Measurements from ENCODE around the gene VAV1. TPM values are rescaled to one million over a fixed set of nuclear protein-coding genes. Genes with fewer than 3 reads are reported as not detected.
"Not testable (repeated sequence)": the region's sequence is repeated elsewhere in the genome, so short reads cannot be mapped to it uniquely, and the experiment has no call there.

VAV1 gene
- total RNA-seq, 1 donor from 2014 or later: not detected

DNA sequence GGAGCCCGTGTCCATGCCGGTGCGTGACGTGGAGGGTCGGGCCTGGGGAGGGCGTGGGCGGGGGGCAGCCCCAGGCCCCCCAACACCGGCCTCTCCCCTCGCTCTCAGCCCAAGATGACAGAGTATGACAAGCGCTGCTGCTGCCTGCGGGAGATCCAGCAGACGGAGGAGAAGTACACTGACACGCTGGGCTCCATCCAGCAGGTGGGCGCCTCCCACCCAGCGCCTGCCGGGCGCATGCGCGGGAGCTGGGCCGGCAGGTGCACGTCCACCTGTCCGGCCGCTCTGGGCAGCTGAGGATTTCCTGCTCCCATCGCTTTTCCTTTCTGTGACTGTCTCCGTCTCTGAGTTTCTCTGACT is 49.8 kb downstream of the VAV1 start:
- Mint-ChIP-seq H3K4me3 (ENCODE audit: low read depth) (no peak overlapping the region), H3K36me3 (ENCODE audit: insufficient read depth) (peaks cover 4% of the 10 kb centered on the region), H3K27me3 (peaks cover 3% of the 10 kb centered on the region), H3K4me1 (ENCODE audit: low read depth) (no peaks in the 10 kb centered on the region), H3K27ac (no peak overlapping the region), H3K9me3 (ENCODE audit: low read depth) (peaks cover 15% of the 10 kb centered on the region)
- DNase-seq (ENCODE audit: low spot score, unreplicated experiment): no peak
- TF ChIP-seq CTCF (IDR thresholded peaks at IDR 0.05; ENCODE audit: unreplicated experiment): no peak

- DNase-seq (ENCODE audit: low spot score, unreplicated experiment): no peak
- no peak overlapping the region for H3K27ac Mint-ChIP-seq
- peaks cover 2% of the 10 kb centered on the region for H3K36me3 Mint-ChIP-seq (ENCODE audit: insufficient read depth)
- peaks cover 3% of the 10 kb centered on the region for H3K27me3 Mint-ChIP-seq
- H3K9me3 Mint-ChIP-seq (ENCODE audit: low read depth): peaks cover 9% of the 10 kb centered on the region
- TF ChIP-seq CTCF (IDR thresholded peaks at IDR 0.05; ENCODE audit: unreplicated experiment): no peak
- H3K4me1 Mint-ChIP-seq (ENCODE audit: low read depth): no peaks in the 10 kb centered on the region
- no peak overlapping the region for H3K4me3 Mint-ChIP-seq (ENCODE audit: low read depth)
Measured at GRCh38 chr19:6825076-6825774, 52.7 kb downstream of the VAV1 start.

DNA sequence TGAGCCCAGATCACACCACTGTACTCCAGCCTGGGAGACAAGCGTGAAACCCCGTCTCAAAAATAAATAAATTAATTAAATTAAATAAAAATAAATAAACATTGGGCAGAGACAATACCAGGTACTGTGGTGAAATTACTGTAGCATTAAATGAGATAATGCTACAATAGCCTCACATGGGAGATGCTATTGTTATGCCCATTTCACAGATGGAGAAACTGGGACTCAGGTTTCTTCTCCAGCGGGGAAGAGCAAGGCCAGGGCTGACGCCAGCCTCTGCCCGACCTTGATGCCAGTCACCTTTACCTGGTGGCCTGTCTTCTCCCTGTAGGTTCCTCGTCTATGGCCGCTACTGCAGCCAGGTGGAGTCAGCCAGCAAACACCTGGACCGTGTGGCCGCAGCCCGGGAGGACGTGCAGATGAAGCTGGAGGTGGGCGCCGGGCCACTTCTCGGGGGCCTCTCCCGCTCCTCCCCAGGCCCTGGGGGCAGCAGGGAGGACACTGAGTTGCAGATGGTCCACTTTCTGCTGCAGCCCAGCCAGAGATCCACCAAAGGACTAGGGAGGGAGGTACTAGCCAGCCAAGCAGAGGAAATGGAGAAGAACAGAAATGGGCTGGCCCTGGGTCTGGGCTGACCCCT is 53.9 kb downstream of the VAV1 start:
- DNase-seq (ENCODE audit: low spot score, unreplicated experiment): no peak
- Mint-ChIP-seq H3K27me3 (peaks cover 5% of the 10 kb centered on the region), H3K9me3 (ENCODE audit: low read depth) (peaks cover 4% of the 10 kb centered on the region), H3K4me3 (ENCODE audit: low read depth) (no peak overlapping the region), H3K36me3 (ENCODE audit: insufficient read depth) (no peaks in the 10 kb centered on the region), H3K27ac (no peak overlapping the region), H3K4me1 (ENCODE audit: low read depth) (no peaks in the 10 kb centered on the region)
- no peak for TF ChIP-seq CTCF (IDR thresholded peaks at IDR 0.05; ENCODE audit: unreplicated experiment)

DNA sequence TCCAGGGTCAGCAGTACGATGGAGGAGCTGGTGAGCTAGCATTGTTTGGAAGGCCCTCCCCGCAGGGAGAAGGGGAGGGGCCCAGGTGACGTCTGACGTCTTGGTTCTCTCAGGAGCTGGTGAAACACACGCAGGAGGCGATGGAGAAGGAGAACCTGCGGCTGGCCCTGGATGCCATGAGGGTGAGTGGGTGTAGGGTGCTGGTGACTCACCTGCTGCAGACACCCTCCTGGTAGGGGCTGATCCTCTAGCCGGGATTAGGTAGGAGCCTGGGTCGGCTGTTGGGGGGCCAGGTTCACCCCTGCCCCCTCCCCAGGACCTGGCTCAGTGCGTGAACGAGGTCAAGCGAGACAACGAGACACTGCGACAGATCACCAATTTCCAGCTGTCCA is 55.8 kb downstream of the VAV1 start:
- Mint-ChIP-seq H3K4me3 (ENCODE audit: low read depth) (no peak overlapping the region), H3K9me3 (ENCODE audit: low read depth) (peaks cover 4% of the 10 kb centered on the region), H3K27me3 (peaks cover 17% of the 10 kb centered on the region), H3K4me1 (ENCODE audit: low read depth) (no peaks in the 10 kb centered on the region), H3K27ac (no peak overlapping the region), H3K36me3 (ENCODE audit: insufficient read depth) (no peaks in the 10 kb centered on the region)
- TF ChIP-seq CTCF (IDR thresholded peaks at IDR 0.05; ENCODE audit: unreplicated experiment): no peak
- DNase-seq (ENCODE audit: low spot score, unreplicated experiment): no peak

GRCh38 chr19:6828698-6829633 is 56.5 kb downstream of the VAV1 start:
- peak overlapping the region; percentile 39 for H3K27ac Mint-ChIP-seq
- no peaks in the 10 kb centered on the region for H3K4me1 Mint-ChIP-seq (ENCODE audit: low read depth)
- peaks cover 4% of the 10 kb centered on the region for H3K9me3 Mint-ChIP-seq (ENCODE audit: low read depth)
- TF ChIP-seq CTCF (IDR thresholded peaks at IDR 0.05; ENCODE audit: unreplicated experiment): no peak
- H3K36me3 Mint-ChIP-seq (ENCODE audit: insufficient read depth): no peaks in the 10 kb centered on the region
- no peak for DNase-seq (ENCODE audit: low spot score, unreplicated experiment)
- H3K4me3 Mint-ChIP-seq (ENCODE audit: low read depth): no peak overlapping the region
- H3K27me3 Mint-ChIP-seq: peaks cover 22% of the 10 kb centered on the region

DNA sequence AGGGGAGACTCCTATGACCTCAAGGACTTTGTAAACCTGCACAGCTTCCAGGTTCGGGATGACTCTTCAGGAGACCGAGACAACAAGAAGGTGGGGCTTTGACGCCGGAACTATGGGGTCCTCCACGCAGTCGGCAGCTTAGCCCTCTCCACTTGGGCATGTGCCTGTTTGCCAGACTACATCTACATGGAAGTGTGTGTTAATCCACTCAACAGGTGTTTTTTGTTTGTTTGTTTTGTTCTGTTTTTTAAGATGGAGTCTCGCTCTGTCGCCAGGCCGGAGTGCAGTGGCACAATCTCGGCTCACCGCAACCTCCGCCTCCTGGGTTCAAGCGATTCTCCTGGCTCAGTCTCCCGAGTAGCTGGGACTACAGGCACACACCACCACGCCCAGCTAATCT is 57.3 kb downstream of the VAV1 start:
- H3K4me1 Mint-ChIP-seq (ENCODE audit: low read depth); H3K4me3 Mint-ChIP-seq (ENCODE audit: low read depth); H3K27ac Mint-ChIP-seq; DNase-seq (ENCODE audit: low spot score, unreplicated experiment); H3K36me3 Mint-ChIP-seq (ENCODE audit: insufficient read depth); H3K9me3 Mint-ChIP-seq (ENCODE audit: low read depth): not testable (repeated sequence)
- H3K27me3 Mint-ChIP-seq: peaks cover 21% of the 10 kb centered on the region

DNA sequence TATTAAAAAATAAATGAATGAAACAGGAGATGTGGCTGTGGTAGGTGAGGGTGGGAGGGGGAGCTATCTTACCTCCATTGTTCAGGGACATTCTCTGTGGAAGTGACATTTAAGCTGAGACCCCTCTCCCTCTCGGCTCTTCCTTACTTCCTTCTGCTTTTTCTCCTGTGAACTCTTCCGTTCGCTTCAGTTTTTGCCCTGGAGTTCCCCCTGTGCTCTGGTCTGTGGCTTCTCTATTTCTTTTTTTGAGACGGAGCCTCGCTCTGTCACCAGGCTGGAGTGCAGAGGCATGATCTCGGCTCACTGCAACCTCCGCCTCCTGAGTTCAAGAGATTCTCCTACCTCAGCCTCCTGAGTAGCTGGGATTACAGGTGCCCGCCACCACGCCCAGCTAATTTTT is 58.6 kb downstream of the VAV1 start:
- H3K27me3 Mint-ChIP-seq: peaks cover 19% of the 10 kb centered on the region
- H3K9me3 Mint-ChIP-seq (ENCODE audit: low read depth); H3K4me3 Mint-ChIP-seq (ENCODE audit: low read depth); H3K4me1 Mint-ChIP-seq (ENCODE audit: low read depth); DNase-seq (ENCODE audit: low spot score, unreplicated experiment); H3K36me3 Mint-ChIP-seq (ENCODE audit: insufficient read depth); H3K27ac Mint-ChIP-seq: not testable (repeated sequence)

Measured in progenitor cell of endocrine pancreas (in vitro differentiated cells).